GM12891 (cell line): ENCODE data around the gene YIPF1.

ENCODE experiments used
- POLR2A ChIP-seq: IDR thresholded peaks from 2 replicates; pipeline ENCODE4 v1.6.1; 2011; ENCODE audit warnings: low read depth, low read length, control low read depth
- POLR2AphosphoS5 ChIP-seq: IDR thresholded peaks from 2 replicates; pipeline ENCODE4 v1.6.1; 2011; ENCODE audit warnings: low read depth, low read length, control low read depth
- SPI1 ChIP-seq: IDR thresholded peaks from 2 replicates; pipeline ENCODE4 v1.6.1; 2011; ENCODE audit warnings: low read depth, low read length, control low read depth

DNA sequence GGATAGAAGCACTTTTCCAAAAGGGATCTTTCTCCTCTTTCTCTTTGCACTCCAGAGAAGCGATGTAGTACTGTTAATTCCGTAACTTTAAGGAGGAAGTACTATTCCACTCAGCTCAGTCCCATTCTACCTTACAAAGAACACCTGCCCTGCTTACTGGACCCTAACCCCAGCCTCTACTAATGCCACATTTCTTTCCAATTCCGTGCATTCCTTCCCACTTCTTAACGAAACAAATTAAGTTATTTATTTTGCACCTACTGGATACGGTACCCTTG is 52.0 kb downstream of the YIPF1 start:
- TF ChIP-seq POLR2A, result no peak
- no peak; the same call in 1 of the 2 replicates for TF ChIP-seq SPI1
- no peak for TF ChIP-seq POLR2AphosphoS5
